Measurements from ENCODE around the gene KIF26A. TPM values are rescaled to one million over a fixed set of nuclear protein-coding genes. Genes with fewer than 3 reads are reported as not detected.

Gene KIF26A
- total RNA-seq, 1 donor from 2014 or later = 1.4 TPM

DNA sequence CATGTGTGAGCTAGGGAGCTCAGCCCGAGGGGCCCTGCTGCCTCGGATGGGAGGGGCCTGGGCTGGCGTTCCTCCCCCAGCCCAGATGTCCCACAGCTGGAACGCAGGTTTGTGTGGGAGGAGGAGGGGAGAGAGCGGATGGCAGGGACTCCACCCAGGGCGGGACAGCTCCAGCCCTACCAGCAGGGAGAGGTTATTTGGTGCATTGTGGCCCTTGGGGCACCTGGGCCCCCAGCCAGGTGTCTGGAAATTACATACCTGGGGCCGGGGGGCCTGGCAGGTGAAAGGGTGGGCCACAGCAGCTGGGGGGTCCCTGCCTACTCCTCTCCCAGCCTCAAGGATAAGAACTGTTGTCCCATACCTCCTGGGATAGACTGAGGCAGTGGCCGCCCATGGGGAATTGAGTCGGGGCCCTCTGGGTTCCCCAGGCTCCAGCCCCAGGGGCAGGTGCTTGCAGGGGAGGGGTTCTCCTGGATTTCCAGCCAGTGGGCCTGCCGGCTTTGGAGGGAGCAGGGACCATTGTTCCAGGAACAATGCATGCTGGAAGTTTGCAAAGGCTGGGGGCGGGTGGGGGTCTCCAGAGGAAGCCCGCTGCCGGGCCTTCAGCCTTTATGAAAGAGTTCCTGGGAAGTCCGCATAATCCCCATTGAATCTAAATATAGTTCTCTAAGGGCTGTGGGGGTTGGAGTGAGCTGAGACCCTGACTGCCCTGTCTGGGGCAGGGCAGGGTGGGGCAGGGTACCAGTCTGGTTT lies 1.2 kb downstream of the KIF26A start:
- no peaks in the 10 kb centered on the region for H3K79me2 ChIP-seq (ENCODE audit: insufficient read depth, low read length)
- no peak overlapping the region for H2AFZ ChIP-seq (ENCODE audit: low read depth, low read length)
- no peak overlapping the region for H3K4me2 ChIP-seq (ENCODE audit: low read length)
- Mint-ChIP-seq H3K9me3 (ENCODE audit: unreplicated experiment) (no peaks in the 10 kb centered on the region), H3K27ac (ENCODE audit: unreplicated experiment) (no peak overlapping the region), H3K4me3 (ENCODE audit: unreplicated experiment) (peak overlapping the region; percentile 62), H3K36me3 (ENCODE audit: low read depth, unreplicated experiment) (no peaks in the 10 kb centered on the region), H3K27me3 (ENCODE audit: low read depth, unreplicated experiment) (peaks cover 30% of the 10 kb centered on the region), H3K4me1 (ENCODE audit: low read depth, unreplicated experiment) (no peaks in the 10 kb centered on the region)
- H3K36me3 ChIP-seq (ENCODE audit: insufficient read depth, low read length) = no peaks in the 10 kb centered on the region
- FAIRE-seq (no peak), DNase-seq (ENCODE audit: low read depth) (no peak)
- H3K9me3 ChIP-seq (ENCODE audit: insufficient read depth, low read depth, low read length) = no peaks in the 10 kb centered on the region
- H3K9ac ChIP-seq (ENCODE audit: low read length) = no peak overlapping the region
- no peak overlapping the region for H3K27ac ChIP-seq (ENCODE audit: low read depth, low read length)
- no peak overlapping the region for H3K4me3 ChIP-seq (ENCODE audit: insufficient read depth, low read depth, low read length)
- TF ChIP-seq, protein P1, sequence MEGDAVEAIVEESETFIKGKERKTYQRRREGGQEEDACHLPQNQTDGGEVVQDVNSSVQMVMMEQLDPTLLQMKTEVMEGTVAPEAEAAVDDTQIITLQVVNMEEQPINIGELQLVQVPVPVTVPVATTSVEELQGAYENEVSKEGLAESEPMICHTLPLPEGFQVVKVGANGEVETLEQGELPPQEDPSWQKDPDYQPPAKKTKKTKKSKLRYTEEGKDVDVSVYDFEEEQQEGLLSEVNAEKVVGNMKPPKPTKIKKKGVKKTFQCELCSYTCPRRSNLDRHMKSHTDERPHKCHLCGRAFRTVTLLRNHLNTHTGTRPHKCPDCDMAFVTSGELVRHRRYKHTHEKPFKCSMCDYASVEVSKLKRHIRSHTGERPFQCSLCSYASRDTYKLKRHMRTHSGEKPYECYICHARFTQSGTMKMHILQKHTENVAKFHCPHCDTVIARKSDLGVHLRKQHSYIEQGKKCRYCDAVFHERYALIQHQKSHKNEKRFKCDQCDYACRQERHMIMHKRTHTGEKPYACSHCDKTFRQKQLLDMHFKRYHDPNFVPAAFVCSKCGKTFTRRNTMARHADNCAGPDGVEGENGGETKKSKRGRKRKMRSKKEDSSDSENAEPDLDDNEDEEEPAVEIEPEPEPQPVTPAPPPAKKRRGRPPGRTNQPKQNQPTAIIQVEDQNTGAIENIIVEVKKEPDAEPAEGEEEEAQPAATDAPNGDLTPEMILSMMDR (IDR thresholded peaks at IDR 0.05; ENCODE audit: insufficient read depth, low read depth, low read length) = no peak
- TF ChIP-seq EZH2 (IDR thresholded peaks at IDR 0.05; ENCODE audit: insufficient read depth, low read length) = no peak
- H4K20me1 ChIP-seq (ENCODE audit: insufficient read depth, low read length) = no peaks in the 10 kb centered on the region
- H3K27me3 ChIP-seq (ENCODE audit: insufficient read depth, low read length) = peaks cover 22% of the 10 kb centered on the region
- H3K4me1 ChIP-seq (ENCODE audit: insufficient read depth, low read length) = peaks cover 5% of the 10 kb centered on the region

DNA sequence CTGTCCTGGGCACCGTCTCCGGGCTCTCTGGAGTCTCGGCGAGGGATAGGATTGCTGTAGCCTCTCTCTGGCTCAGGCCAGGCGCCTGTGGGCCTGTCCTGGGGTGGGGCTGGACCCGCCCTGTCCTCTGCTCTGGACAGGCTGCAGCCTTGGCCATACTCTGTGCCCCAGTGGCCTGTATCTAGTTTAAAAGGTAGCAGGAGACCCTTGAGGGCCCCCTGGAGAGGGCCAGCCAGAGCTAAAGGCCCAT lies 1.8 kb downstream of the KIF26A start:
- no peak overlapping the region for H3K27ac Mint-ChIP-seq (ENCODE audit: unreplicated experiment)
- Histone ChIP-seq H3K27ac (ENCODE audit: low read depth, low read length) (no peak overlapping the region), H3K36me3 (ENCODE audit: insufficient read depth, low read length) (no peaks in the 10 kb centered on the region), H3K4me1 (ENCODE audit: insufficient read depth, low read length) (peaks cover 5% of the 10 kb centered on the region), H3K27me3 (ENCODE audit: insufficient read depth, low read length) (peaks cover 19% of the 10 kb centered on the region), H3K79me2 (ENCODE audit: insufficient read depth, low read length) (no peaks in the 10 kb centered on the region), H2AFZ (ENCODE audit: low read depth, low read length) (no peak overlapping the region), H3K4me2 (ENCODE audit: low read length) (no peak overlapping the region), H3K9me3 (ENCODE audit: insufficient read depth, low read depth, low read length) (no peaks in the 10 kb centered on the region), H3K4me3 (ENCODE audit: insufficient read depth, low read depth, low read length) (no peak overlapping the region), H4K20me1 (ENCODE audit: insufficient read depth, low read length) (no peaks in the 10 kb centered on the region), H3K9ac (ENCODE audit: low read length) (no peak overlapping the region)
- H3K27me3 Mint-ChIP-seq (ENCODE audit: low read depth, unreplicated experiment) = peaks cover 31% of the 10 kb centered on the region
- H3K4me1 Mint-ChIP-seq (ENCODE audit: low read depth, unreplicated experiment) = no peaks in the 10 kb centered on the region
- H3K4me3 Mint-ChIP-seq (ENCODE audit: unreplicated experiment) = peak overlapping the region; percentile 62
- FAIRE-seq (no peak), DNase-seq (ENCODE audit: low read depth) (no peak)
- H3K9me3 Mint-ChIP-seq (ENCODE audit: unreplicated experiment) = no peaks in the 10 kb centered on the region
- no peak for TF ChIP-seq EZH2 (IDR thresholded peaks at IDR 0.05; ENCODE audit: insufficient read depth, low read length)
- TF ChIP-seq, protein P1 (IDR thresholded peaks at IDR 0.05; ENCODE audit: insufficient read depth, low read depth, low read length) = no peak
- no peaks in the 10 kb centered on the region for H3K36me3 Mint-ChIP-seq (ENCODE audit: low read depth, unreplicated experiment)

Data from astrocyte (in vitro differentiated cells and primary cell).